ENCODE data around the gene PRDX3. TPM values are rescaled to one million over a fixed set of nuclear protein-coding genes. Genes with fewer than 3 reads are reported as not detected.

Gene PRDX3
- total and polyA plus RNA-seq, 11 donors, result 130 to 385 (median 257) TPM

DNA sequence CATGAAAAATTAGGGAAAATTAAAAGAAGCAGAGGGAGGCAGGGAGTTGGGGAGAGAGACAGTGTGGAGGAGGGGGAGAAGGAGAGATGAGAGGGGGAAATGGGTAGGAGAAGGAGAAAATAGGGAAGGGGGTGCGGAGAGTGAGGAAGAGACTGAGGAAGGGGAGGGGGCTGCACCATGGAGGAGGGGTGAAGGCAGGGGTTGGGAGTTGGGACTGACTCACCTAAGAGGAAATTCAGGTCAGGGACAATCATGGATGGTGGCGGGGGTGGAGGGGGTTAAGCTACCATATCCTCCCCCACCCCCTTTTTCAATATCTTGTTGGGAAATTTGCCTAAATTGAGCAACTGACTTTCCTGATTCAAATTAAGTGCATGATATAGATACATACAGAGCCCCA is 36.8 kb upstream of the PRDX3 start:
- intact Hi-C loops (cut with DNase I), result loop anchor here in 2 of 10 donors (5.0 to 10.0 kb wide), 2 partner anchors 42 to 59 kb away; no protein-coding TSS in a partner anchor

DNA sequence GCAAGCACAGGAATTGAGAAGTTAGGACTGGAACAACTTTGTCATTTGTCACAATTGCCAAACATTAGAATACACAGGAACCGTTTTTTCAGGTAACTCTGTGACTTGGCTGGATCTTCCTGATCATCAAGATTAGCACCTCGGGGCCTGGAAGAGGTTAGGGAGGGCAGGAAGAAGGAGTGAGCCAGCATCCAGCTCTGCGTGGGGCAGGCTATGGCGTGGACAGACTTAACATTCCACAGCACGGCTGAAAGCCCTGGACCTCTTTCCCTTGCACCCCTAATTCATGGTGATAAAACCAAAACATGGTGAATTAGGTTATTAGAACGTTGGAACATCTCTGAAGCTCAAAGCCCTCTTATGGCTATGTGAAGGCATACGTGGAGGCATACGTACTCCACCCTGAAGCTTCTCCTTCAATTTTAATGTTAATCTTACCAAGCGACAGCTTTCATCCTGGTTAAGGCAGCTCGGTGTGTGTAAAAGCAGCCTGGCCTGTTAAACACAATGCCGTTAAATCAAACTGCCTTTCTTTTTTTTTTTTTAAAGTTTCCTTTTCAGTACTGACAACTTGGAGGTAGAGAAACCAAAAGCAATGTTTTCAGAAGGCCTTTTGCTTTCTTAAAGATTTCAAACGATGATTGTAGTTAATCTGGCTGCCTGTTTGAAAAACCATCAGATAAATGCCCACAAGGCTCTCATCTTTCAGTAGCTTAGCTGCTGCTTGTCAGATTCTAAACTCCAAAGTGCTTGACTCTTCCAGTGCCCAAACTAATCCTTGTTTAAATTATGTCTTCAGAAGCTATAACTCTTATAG is 33.2 kb upstream of the PRDX3 start:
- ATAC-seq (no peak), DNase-seq (no peak)
- peaks cover 0 to 10% (median 4%) of the 10 kb centered on the region in 9 donors for H3K36me3 ChIP-seq
- no peaks in the 10 kb centered on the region for H3K27me3 ChIP-seq
- H3K4me1 ChIP-seq, result peaks cover 3 to 79% (median 57%) of the 10 kb centered on the region in 12 donors
- peak overlapping the region; percentile 13 to 99 (median 96) for H3K27ac ChIP-seq
- TF ChIP-seq, protein P1, sequence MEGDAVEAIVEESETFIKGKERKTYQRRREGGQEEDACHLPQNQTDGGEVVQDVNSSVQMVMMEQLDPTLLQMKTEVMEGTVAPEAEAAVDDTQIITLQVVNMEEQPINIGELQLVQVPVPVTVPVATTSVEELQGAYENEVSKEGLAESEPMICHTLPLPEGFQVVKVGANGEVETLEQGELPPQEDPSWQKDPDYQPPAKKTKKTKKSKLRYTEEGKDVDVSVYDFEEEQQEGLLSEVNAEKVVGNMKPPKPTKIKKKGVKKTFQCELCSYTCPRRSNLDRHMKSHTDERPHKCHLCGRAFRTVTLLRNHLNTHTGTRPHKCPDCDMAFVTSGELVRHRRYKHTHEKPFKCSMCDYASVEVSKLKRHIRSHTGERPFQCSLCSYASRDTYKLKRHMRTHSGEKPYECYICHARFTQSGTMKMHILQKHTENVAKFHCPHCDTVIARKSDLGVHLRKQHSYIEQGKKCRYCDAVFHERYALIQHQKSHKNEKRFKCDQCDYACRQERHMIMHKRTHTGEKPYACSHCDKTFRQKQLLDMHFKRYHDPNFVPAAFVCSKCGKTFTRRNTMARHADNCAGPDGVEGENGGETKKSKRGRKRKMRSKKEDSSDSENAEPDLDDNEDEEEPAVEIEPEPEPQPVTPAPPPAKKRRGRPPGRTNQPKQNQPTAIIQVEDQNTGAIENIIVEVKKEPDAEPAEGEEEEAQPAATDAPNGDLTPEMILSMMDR (IDR thresholded peaks at IDR 0.05), result no peak
- TF ChIP-seq POLR2A (IDR thresholded peaks at IDR 0.05), result no peak
- peak overlapping the region in 9 of 12 donors; percentile 14 to 94 (median 29) for H3K4me3 ChIP-seq
- no peaks in the 10 kb centered on the region for H3K9me3 ChIP-seq
- WGBS, 4 donors, result 26 to 34% (median 29%) methylated on average over 12 of the region's 12 CpGs
- intact Hi-C loops (cut with DNase I), result loop anchor here in 4 of 10 donors (2.0 to 10.0 kb wide), 4 partner anchors 39 to 63 kb away; no protein-coding TSS in a partner anchor

More for the DNA sequence above, 36.8 kb upstream of the PRDX3 start:
- Histone ChIP-seq H3K4me1 (peaks cover 3 to 94% (median 77%) of the 10 kb centered on the region in 12 donors), H3K27ac (peak overlapping the region in 1 of 12 donors; percentile 20), H3K4me3 (no peak overlapping the region), H3K27me3 (no peaks in the 10 kb centered on the region), H3K9me3 (no peaks in the 10 kb centered on the region), H3K36me3 (peaks cover 0 to 10% (median 4%) of the 10 kb centered on the region in 9 donors)
- no peak for DNase-seq
- 90 to 96% (median 94%) methylated on average over 2 of the region's 2 CpGs for WGBS, 4 donors
- no peak for ATAC-seq
- no peak for TF ChIP-seq POLR2A (IDR thresholded peaks at IDR 0.05)
- TF ChIP-seq, protein P1 (IDR thresholded peaks at IDR 0.05), result no peak

DNA sequence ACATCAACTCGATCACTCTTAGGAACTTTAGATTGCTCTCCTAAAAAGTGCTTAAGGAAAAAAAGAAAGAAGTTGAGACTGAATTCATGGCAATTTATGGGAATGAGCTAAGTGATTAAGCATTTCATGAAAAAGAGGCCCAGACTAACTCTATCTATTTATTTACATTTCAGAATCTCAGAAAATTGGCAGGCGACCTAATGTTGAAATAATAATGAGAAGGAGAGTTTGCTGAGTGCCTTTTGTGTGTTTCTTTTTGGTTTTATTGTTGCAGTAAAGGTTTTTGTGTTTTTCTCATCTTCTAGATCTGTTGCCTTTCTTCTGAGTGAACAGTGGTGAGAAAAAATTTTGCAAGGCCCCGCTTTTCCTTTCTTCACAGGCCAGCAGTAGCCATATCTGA is 32.6 kb upstream of the PRDX3 start:
- ATAC-seq, result no peak
- Histone ChIP-seq H3K27ac (peak overlapping the region in 11 of 12 donors; percentile 50 to 100 (median 97)), H3K4me1 (peaks cover 3 to 77% (median 60%) of the 10 kb centered on the region in 12 donors), H3K27me3 (no peaks in the 10 kb centered on the region), H3K9me3 (no peaks in the 10 kb centered on the region), H3K4me3 (peak overlapping the region in 8 of 12 donors; percentile 14 to 94 (median 52)), H3K36me3 (peaks cover 0 to 10% (median 4%) of the 10 kb centered on the region in 9 donors)
- no peak for DNase-seq
- 70 to 76% (median 72%) methylated on average over 3 of the region's 3 CpGs for WGBS, 4 donors
- TF ChIP-seq, protein P1 (IDR thresholded peaks at IDR 0.05), result no peak
- no peak for TF ChIP-seq POLR2A (IDR thresholded peaks at IDR 0.05)
- intact Hi-C loops (cut with DNase I), result loop anchor here in 4 of 10 donors (2.0 to 10.0 kb wide), 4 partner anchors 40 to 64 kb away; no protein-coding TSS in a partner anchor

DNA sequence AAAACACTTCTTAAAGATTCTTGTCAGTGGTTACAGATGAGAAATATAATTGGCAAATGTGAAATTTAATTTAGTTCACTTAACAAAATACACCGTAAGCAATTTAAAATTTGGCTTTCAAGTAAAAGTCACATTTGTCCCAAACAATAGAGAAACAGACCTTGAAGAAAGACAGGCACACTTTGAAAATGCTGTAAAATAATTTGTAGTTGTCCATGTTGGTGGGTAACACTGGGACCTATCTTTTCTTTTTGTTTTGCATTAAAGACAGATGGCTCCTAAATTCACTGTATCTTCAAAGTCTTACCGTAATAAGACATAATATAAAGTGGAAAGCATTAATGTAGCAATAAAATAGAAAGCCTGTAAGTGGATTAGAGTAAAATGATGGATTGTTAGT is 32.0 kb upstream of the PRDX3 start:
- H3K4me1 ChIP-seq, result peaks cover 3 to 79% (median 61%) of the 10 kb centered on the region in 12 donors
- H3K4me3 ChIP-seq, result peak overlapping the region in 8 of 12 donors; percentile 4 to 94 (median 80)
- ATAC-seq, result no peak
- H3K27ac ChIP-seq, result peak overlapping the region in 11 of 12 donors; percentile 93 to 100 (median 99)
- no peak for DNase-seq
- intact Hi-C loops (cut with DNase I), result loop anchor here in 4 of 10 donors (2.0 to 10.0 kb wide), 4 partner anchors 40 to 64 kb away; no protein-coding TSS in a partner anchor
- WGBS, 4 donors, result 69 to 80% (median 74%) methylated on average over 2 of the region's 2 CpGs
- TF ChIP-seq, protein P1 (IDR thresholded peaks at IDR 0.05), result no peak
- TF ChIP-seq POLR2A (IDR thresholded peaks at IDR 0.05), result no peak
- H3K9me3 ChIP-seq, result no peaks in the 10 kb centered on the region
- H3K36me3 ChIP-seq, result peaks cover 0 to 10% (median 4%) of the 10 kb centered on the region in 9 donors
- no peaks in the 10 kb centered on the region for H3K27me3 ChIP-seq
